ENCODE measurements around the gene MAML2. TPM values are rescaled to one million over a fixed set of nuclear protein-coding genes. Genes with fewer than 3 reads are reported as not detected.
A peak's percentile ranks its signal among the peaks of the same experiment; 100 is the strongest.

MAML2 gene
- total RNA-seq, 1 experiment from 2014 or later, result 0.11 TPM

- H3K36me3 ChIP-seq (ENCODE audit: insufficient read depth, low read length), result no peaks in the 10 kb centered on the region
- no peak for DNase-seq
- H3K27ac ChIP-seq (ENCODE audit: low read length), result no peak overlapping the region
- no peaks in the 10 kb centered on the region for H3K4me1 ChIP-seq (ENCODE audit: low read length)
- H3K9me2 ChIP-seq (replicated peaks; ENCODE audit: insufficient read depth, low read length), result no peaks in the 10 kb centered on the region
- H4K20me1 ChIP-seq (ENCODE audit: insufficient read depth, low read depth, low read length), result no peaks in the 10 kb centered on the region
- no peak overlapping the region for H3K4me2 ChIP-seq (ENCODE audit: low read depth, low read length, poor library complexity, severe bottlenecking)
- H2AFZ ChIP-seq (ENCODE audit: low read length), result no peak overlapping the region
- H3K27me3 ChIP-seq (ENCODE audit: low read length), result no peaks in the 10 kb centered on the region
- H3K9me3 ChIP-seq (ENCODE audit: low read length), result no peaks in the 10 kb centered on the region
- no peak overlapping the region for H3K4me3 ChIP-seq (ENCODE audit: low read length)
- no peak overlapping the region for H3K9ac ChIP-seq (ENCODE audit: low read length)
- no peaks in the 10 kb centered on the region for H3K79me2 ChIP-seq (ENCODE audit: low read length)
These were observed 261.4 kb downstream of the MAML2 start for GRCh38 chr11:96081561-96081960.

- H3K9ac ChIP-seq (ENCODE audit: low read length), result no peak overlapping the region
- no peaks in the 10 kb centered on the region for H3K36me3 ChIP-seq (ENCODE audit: insufficient read depth, low read length)
- H3K27me3 ChIP-seq (ENCODE audit: low read length), result no peaks in the 10 kb centered on the region
- DNase-seq, result no peak
- H4K20me1 ChIP-seq (ENCODE audit: insufficient read depth, low read depth, low read length), result no peaks in the 10 kb centered on the region
- no peak overlapping the region for H3K4me2 ChIP-seq (ENCODE audit: low read depth, low read length, poor library complexity, severe bottlenecking)
- H3K4me1 ChIP-seq (ENCODE audit: low read length), result no peaks in the 10 kb centered on the region
- no peaks in the 10 kb centered on the region for H3K9me3 ChIP-seq (ENCODE audit: low read length)
- H3K79me2 ChIP-seq (ENCODE audit: low read length), result no peaks in the 10 kb centered on the region
- no peak overlapping the region for H3K27ac ChIP-seq (ENCODE audit: low read length)
- H2AFZ ChIP-seq (ENCODE audit: low read length), result no peak overlapping the region
- H3K9me2 ChIP-seq (replicated peaks; ENCODE audit: insufficient read depth, low read length), result no peaks in the 10 kb centered on the region
- H3K4me3 ChIP-seq (ENCODE audit: low read length), result no peak overlapping the region
These were observed 263.3 kb downstream of the MAML2 start for GRCh38 chr11:96079691-96080090.

DNA sequence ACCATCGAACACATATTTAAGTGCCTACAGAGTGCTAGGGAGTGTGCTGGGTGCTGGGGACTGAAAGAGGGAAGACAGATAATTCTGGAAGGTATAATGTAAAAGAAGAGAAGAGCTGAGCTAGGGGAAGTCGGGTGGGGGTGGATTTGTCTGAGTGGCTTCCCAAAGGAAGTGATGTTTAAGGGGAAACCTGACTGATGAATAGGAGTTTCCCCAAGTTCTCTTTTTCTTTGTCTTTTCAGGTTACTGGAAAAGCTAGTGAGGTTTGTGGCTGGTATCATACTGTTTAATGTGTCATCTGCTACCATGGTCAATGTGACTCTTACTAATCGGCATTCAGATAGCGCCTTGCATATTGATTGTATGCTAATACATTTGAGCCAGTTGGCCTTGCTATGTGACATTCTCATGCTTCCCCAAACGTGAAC, 267.4 kb downstream of the MAML2 start:
- no peak overlapping the region for H3K4me2 ChIP-seq (ENCODE audit: low read depth, low read length, poor library complexity, severe bottlenecking)
- no peak overlapping the region for H3K9ac ChIP-seq (ENCODE audit: low read length)
- no peaks in the 10 kb centered on the region for H3K36me3 ChIP-seq (ENCODE audit: insufficient read depth, low read length)
- no peak overlapping the region for H3K27ac ChIP-seq (ENCODE audit: low read length)
- H3K9me2 ChIP-seq (replicated peaks; ENCODE audit: insufficient read depth, low read length), result no peaks in the 10 kb centered on the region
- no peak overlapping the region for H3K4me3 ChIP-seq (ENCODE audit: low read length)
- no peaks in the 10 kb centered on the region for H3K79me2 ChIP-seq (ENCODE audit: low read length)
- H3K9me3 ChIP-seq (ENCODE audit: low read length), result no peaks in the 10 kb centered on the region
- no peaks in the 10 kb centered on the region for H4K20me1 ChIP-seq (ENCODE audit: insufficient read depth, low read depth, low read length)
- no peaks in the 10 kb centered on the region for H3K27me3 ChIP-seq (ENCODE audit: low read length)
- no peaks in the 10 kb centered on the region for H3K4me1 ChIP-seq (ENCODE audit: low read length)
- H2AFZ ChIP-seq (ENCODE audit: low read length), result no peak overlapping the region
- DNase-seq, result no peak

- H3K27ac ChIP-seq (ENCODE audit: low read length), result no peak overlapping the region
- no peak overlapping the region for H3K9ac ChIP-seq (ENCODE audit: low read length)
- no peak overlapping the region for H3K4me2 ChIP-seq (ENCODE audit: low read depth, low read length, poor library complexity, severe bottlenecking)
- H3K79me2 ChIP-seq (ENCODE audit: low read length), result no peaks in the 10 kb centered on the region
- no peaks in the 10 kb centered on the region for H3K27me3 ChIP-seq (ENCODE audit: low read length)
- no peak for DNase-seq
- H3K4me1 ChIP-seq (ENCODE audit: low read length), result no peaks in the 10 kb centered on the region
- no peaks in the 10 kb centered on the region for H3K36me3 ChIP-seq (ENCODE audit: insufficient read depth, low read length)
- H3K9me2 ChIP-seq (replicated peaks; ENCODE audit: insufficient read depth, low read length), result no peaks in the 10 kb centered on the region
- H4K20me1 ChIP-seq (ENCODE audit: insufficient read depth, low read depth, low read length), result no peaks in the 10 kb centered on the region
- no peaks in the 10 kb centered on the region for H3K9me3 ChIP-seq (ENCODE audit: low read length)
- no peak overlapping the region for H3K4me3 ChIP-seq (ENCODE audit: low read length)
- H2AFZ ChIP-seq (ENCODE audit: low read length), result 0 out of 2 replicates have a peak overlapping the region, but pooled peaks have one; percentile 2
These were observed 268.3 kb downstream of the MAML2 start for GRCh38 chr11:96074551-96075310.

GRCh38 chr11:96073536-96073935, 269.5 kb downstream of the MAML2 start:
- DNase-seq, result no peak
- Histone ChIP-seq H3K4me2 (ENCODE audit: low read depth, low read length, poor library complexity, severe bottlenecking) (no peak overlapping the region), H3K9me3 (ENCODE audit: low read length) (no peaks in the 10 kb centered on the region), H3K4me1 (ENCODE audit: low read length) (no peaks in the 10 kb centered on the region), H2AFZ (ENCODE audit: low read length) (no peak overlapping the region), H3K36me3 (ENCODE audit: insufficient read depth, low read length) (no peaks in the 10 kb centered on the region), H3K4me3 (ENCODE audit: low read length) (no peak overlapping the region), H3K27me3 (ENCODE audit: low read length) (no peaks in the 10 kb centered on the region), H4K20me1 (ENCODE audit: insufficient read depth, low read depth, low read length) (no peaks in the 10 kb centered on the region), H3K9me2 (replicated peaks; ENCODE audit: insufficient read depth, low read length) (no peaks in the 10 kb centered on the region), H3K27ac (ENCODE audit: low read length) (no peak overlapping the region), H3K79me2 (ENCODE audit: low read length) (no peaks in the 10 kb centered on the region), H3K9ac (ENCODE audit: low read length) (no peak overlapping the region)

DNA sequence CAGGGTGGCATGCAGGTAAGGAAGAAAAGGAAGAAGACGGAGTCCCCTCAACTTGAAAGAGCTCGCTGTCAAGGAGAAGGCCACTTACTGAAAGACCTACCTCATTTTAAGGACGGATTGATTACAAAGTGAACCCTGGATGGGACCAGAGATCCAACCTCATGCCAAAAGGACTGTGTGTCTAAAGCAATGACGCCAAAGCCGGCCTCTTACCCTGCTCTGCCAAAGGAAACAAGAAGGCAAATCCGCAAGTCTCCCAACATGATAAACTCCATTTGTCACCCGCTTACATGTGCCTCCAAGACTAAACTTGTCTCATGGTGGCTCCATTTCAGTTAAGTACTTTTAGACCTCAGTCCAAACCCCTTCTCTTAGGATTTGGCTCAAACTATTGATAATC, 270.4 kb downstream of the MAML2 start:
- Histone ChIP-seq H3K4me1 (ENCODE audit: low read length) (no peaks in the 10 kb centered on the region), H3K9me2 (replicated peaks; ENCODE audit: insufficient read depth, low read length) (no peaks in the 10 kb centered on the region)

DNA sequence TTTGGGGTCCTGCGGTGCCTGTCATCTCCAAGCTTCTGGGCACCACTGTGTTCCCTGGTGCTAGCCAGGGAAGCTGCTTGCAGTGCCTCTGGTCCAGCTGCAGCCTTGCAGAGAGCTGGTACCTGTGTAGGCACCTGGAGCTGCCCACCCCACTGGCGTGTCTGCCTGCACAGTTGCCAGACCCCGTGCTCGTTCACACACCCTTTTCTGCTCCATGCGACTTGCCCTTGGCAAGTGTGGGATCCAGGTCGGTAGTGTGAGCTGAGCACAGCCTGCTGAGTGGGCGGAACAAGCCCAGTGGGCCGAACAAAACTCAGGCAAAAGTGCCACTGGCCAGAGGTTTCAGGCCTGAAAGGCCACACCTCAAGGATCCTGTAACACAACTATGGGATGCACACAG, 272.5 kb downstream of the MAML2 start:
- Histone ChIP-seq H3K9me3 (ENCODE audit: low read length) (no peaks in the 10 kb centered on the region), H3K9ac (ENCODE audit: low read length) (no peak overlapping the region)

More for the DNA sequence above, 270.4 kb downstream of the MAML2 start:
- Histone ChIP-seq H3K36me3 (ENCODE audit: insufficient read depth, low read length) (no peaks in the 10 kb centered on the region), H3K79me2 (ENCODE audit: low read length) (no peaks in the 10 kb centered on the region), H3K27ac (ENCODE audit: low read length) (no peak overlapping the region), H4K20me1 (ENCODE audit: insufficient read depth, low read depth, low read length) (no peaks in the 10 kb centered on the region), H3K9ac (ENCODE audit: low read length) (no peak overlapping the region), H3K9me3 (ENCODE audit: low read length) (no peaks in the 10 kb centered on the region), H3K27me3 (ENCODE audit: low read length) (no peaks in the 10 kb centered on the region), H2AFZ (ENCODE audit: low read length) (no peak overlapping the region), H3K4me3 (ENCODE audit: low read length) (no peak overlapping the region), H3K4me2 (ENCODE audit: low read depth, low read length, poor library complexity, severe bottlenecking) (no peak overlapping the region)
- DNase-seq, result no peak

GRCh38 chr11:96067160-96067559, 275.8 kb downstream of the MAML2 start:
- Histone ChIP-seq H3K9me2 (replicated peaks; ENCODE audit: insufficient read depth, low read length) (no peaks in the 10 kb centered on the region), H3K4me1 (ENCODE audit: low read length) (no peaks in the 10 kb centered on the region), H3K79me2 (ENCODE audit: low read length) (no peaks in the 10 kb centered on the region), H3K36me3 (ENCODE audit: insufficient read depth, low read length) (no peaks in the 10 kb centered on the region), H4K20me1 (ENCODE audit: insufficient read depth, low read depth, low read length) (no peaks in the 10 kb centered on the region), H3K27me3 (ENCODE audit: low read length) (no peaks in the 10 kb centered on the region), H3K9ac (ENCODE audit: low read length) (no peak overlapping the region), H3K9me3 (ENCODE audit: low read length) (no peaks in the 10 kb centered on the region), H3K4me2 (ENCODE audit: low read depth, low read length, poor library complexity, severe bottlenecking) (no peak overlapping the region), H2AFZ (ENCODE audit: low read length) (no peak overlapping the region), H3K4me3 (ENCODE audit: low read length) (no peak overlapping the region), H3K27ac (ENCODE audit: low read length) (no peak overlapping the region)
- no peak for DNase-seq

More for the DNA sequence above, 272.5 kb downstream of the MAML2 start:
- Histone ChIP-seq H3K4me3 (ENCODE audit: low read length) (no peak overlapping the region), H3K27me3 (ENCODE audit: low read length) (no peaks in the 10 kb centered on the region), H3K4me1 (ENCODE audit: low read length) (no peaks in the 10 kb centered on the region), H3K9me2 (replicated peaks; ENCODE audit: insufficient read depth, low read length) (no peaks in the 10 kb centered on the region), H3K4me2 (ENCODE audit: low read depth, low read length, poor library complexity, severe bottlenecking) (no peak overlapping the region), H3K36me3 (ENCODE audit: insufficient read depth, low read length) (no peaks in the 10 kb centered on the region), H3K27ac (ENCODE audit: low read length) (no peak overlapping the region), H2AFZ (ENCODE audit: low read length) (no peak overlapping the region), H4K20me1 (ENCODE audit: insufficient read depth, low read depth, low read length) (no peaks in the 10 kb centered on the region), H3K79me2 (ENCODE audit: low read length) (no peaks in the 10 kb centered on the region)
- DNase-seq, result no peak

All from Karpas-422 (cell line).